Activated CD4-positive, alpha-beta T cell treated with anti-CD3 and anti-CD28 coated beads for 36 hours (primary cell): ENCODE results near the gene IFT74. TPM values are rescaled to one million over a fixed set of nuclear protein-coding genes. Genes with fewer than 3 reads are reported as not detected.
A peak's percentile ranks its signal among the peaks of the same experiment; 100 is the strongest.

Experiments used
- ATAC-seq: fragments of 200-7000 bp; cut with Tn5 transposase; one replicate; pipeline ENCODE4 v1.10.0; 2021; ENCODE audit warnings: mild to moderate bottlenecking, moderate library complexity
- CTCF ChIA-PET: fragments of 350-600 bp; sonication (Branson Sonifier 250); formaldehyde crosslinking; loops from one replicate; lab custom pipeline; 2021; ENCODE audit warnings: antibody characterized with exemption; lab: Charles Lee
- POLR2A ChIA-PET: fragments of 350-600 bp; sonication (Branson Sonifier 250); formaldehyde crosslinking; loops from one replicate; lab custom pipeline; 2021; ENCODE audit warnings: antibody characterized with exemption, inconsistent platforms; lab: Charles Lee
- DNase-seq: peaks from one replicate; pipeline ENCODE4 v3.0.0-alpha.2; 2020
- H3K27ac Mint-ChIP-seq: one replicate; pipeline ENCODE4 v1.8.0; 2021; ENCODE audit warnings: mixed read lengths
- H3K27me3 Mint-ChIP-seq: one replicate; pipeline ENCODE4 v1.8.0; 2021; ENCODE audit warnings: mixed read lengths
- H3K36me3 Mint-ChIP-seq: one replicate; pipeline ENCODE4 v1.8.0; 2021; ENCODE audit warnings: low read depth, mixed read lengths
- H3K4me1 Mint-ChIP-seq: one replicate; pipeline ENCODE4 v1.8.0; 2021; ENCODE audit warnings: mixed read lengths
- H3K4me3 Mint-ChIP-seq: one replicate; pipeline ENCODE4 v1.8.0; 2021; ENCODE audit warnings: mild to moderate bottlenecking, moderate library complexity, mixed read lengths
- H3K9me3 Mint-ChIP-seq: one replicate; pipeline ENCODE4 v1.8.0; 2021; ENCODE audit warnings: low read depth, mixed read lengths
- intact Hi-C, 2 experiments: fragments of 100-400 bp; cut with DNase I in 1 of 2; cut with micrococcal nuclease in 1 of 2; formaldehyde crosslinking; loops; one replicate each; pipeline versions ENCODE4 v1.14.2 to v1.15.1; 2022 to 2024; cut with DNase I, micrococcal nuclease
- total RNA-seq, 2 experiments: library from RNA; stranded (reverse); gene quantifications; one replicate each; pipeline ENCODE4 v1.2.3, GENCODE V29; 2021

IFT74 gene
- total RNA-seq, 2 experiments from 2014 or later: 10.5 to 11.6 TPM

GRCh38 chr9:26974927-26975326 is 18.7 kb downstream of the IFT74 start:
- ATAC-seq (no peak), DNase-seq (no peak)
- intact Hi-C loops: loop anchor here (1.0 to 5.0 kb wide), 2 partner anchors 53 to 231 kb away; no protein-coding TSS in a partner anchor
- Mint-ChIP-seq H3K27ac (no peak overlapping the region), H3K4me3 (no peak overlapping the region), H3K9me3 (no peaks in the 10 kb centered on the region), H3K27me3 (no peaks in the 10 kb centered on the region), H3K4me1 (no peaks in the 10 kb centered on the region), H3K36me3 (peaks cover under 1% of the 10 kb centered on the region)
- CTCF ChIA-PET: no interaction called here
- POLR2A ChIA-PET: no interaction called here

DNA sequence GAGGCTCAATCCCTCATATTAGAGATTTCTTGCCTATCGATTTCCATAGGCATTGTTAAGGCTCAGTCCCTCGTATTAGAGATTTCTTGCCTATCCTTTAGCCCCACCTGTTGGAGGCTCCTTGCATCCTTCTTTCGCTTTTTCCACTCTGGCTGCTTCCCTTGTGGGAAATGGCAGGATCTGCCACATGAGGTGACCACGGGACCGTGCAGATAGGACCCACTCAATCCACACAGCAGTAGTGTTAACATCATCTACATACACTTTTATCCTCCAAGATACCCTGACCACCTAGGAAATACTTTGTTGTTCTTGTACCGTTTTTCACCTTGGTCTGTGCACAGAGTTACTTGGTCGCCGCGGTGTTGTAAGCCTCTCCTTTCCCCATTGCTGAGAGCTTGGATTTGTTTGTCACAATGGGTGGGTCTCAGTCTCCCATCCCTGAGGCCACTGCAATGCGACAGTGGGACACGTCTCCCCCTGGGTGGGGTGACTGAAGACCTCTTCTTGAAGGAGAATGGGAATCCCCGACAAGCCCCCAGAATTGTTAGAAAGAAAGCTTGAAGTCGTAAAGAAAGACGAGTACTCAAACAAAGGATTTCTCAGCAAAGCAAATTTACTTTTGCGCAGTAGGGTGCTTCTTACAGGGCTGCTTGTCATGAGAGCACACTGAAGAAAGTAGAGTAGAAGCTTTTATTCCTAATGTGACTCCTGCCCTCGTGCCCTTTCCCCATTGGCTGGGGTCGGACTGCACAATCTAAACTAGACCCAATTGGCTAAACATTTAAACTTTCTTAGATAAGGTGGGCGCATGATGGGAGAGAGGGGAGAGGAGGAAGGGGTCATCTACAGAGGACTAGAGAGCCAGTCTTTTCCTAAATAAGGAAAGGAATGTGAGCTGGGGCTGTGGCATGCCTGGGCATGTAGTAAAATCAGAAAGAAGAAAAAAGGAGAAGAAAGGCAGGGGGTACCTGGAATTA is 19.8 kb downstream of the IFT74 start:
- POLR2A ChIA-PET: no interaction called here
- intact Hi-C loops: loop anchor here (1.0 kb wide), 1 partner anchor 232 kb away; no protein-coding TSS in a partner anchor
- Mint-ChIP-seq H3K4me1 (no peaks in the 10 kb centered on the region), H3K9me3 (no peaks in the 10 kb centered on the region), H3K4me3 (no peak overlapping the region), H3K27me3 (no peaks in the 10 kb centered on the region), H3K27ac (no peak overlapping the region), H3K36me3 (no peaks in the 10 kb centered on the region)
- CTCF ChIA-PET: interaction anchor here (0.7 to 1.2 kb wide), 2 partner anchors 9 to 218 kb away, joined by 3 to 4 read pairs; no protein-coding TSS in a partner anchor
- ATAC-seq (no peak), DNase-seq (peak; percentile 15)

DNA sequence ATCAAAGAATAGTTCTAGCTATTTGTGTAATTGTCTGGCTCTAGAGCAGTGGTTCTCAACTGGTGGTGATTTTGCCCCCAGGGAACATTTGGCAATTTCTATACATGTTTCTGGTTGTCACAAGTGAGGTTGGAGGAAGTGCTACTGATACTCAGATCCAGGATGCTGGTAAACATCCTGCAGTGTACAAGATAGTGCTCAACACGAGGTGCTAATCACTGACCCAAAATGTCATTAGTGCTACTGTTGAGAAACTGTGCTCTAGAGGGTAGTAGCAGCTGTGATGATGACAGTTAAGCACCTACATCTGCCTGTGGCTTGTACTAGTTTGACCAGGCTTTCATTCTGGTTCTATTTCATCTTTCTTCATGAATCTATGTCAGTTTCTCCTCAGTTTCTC is 27.1 kb downstream of the IFT74 start:
- Mint-ChIP-seq H3K9me3 (no peaks in the 10 kb centered on the region), H3K27ac (no peak overlapping the region), H3K27me3 (no peaks in the 10 kb centered on the region), H3K4me1 (no peaks in the 10 kb centered on the region), H3K36me3 (peaks cover 5% of the 10 kb centered on the region), H3K4me3 (no peak overlapping the region)
- ChIA-PET CTCF (interaction anchor here (0.6 to 0.9 kb wide), 2 partner anchors 10 to 250 kb away, joined by 3 read pairs; no protein-coding TSS in a partner anchor), POLR2A (no interaction called here)
- DNase-seq (no peak), ATAC-seq (no peak)
- intact Hi-C loops: no loop called here

- H3K27ac Mint-ChIP-seq: no peak overlapping the region
- H3K4me3 Mint-ChIP-seq: no peak overlapping the region
- DNase-seq: no peak
- POLR2A ChIA-PET: no interaction called here
- no peak for ATAC-seq
- H3K4me1 Mint-ChIP-seq: no peaks in the 10 kb centered on the region
- CTCF ChIA-PET: interaction anchor here (1.0 kb wide), 1 partner anchor 104 kb away, joined by 3 read pairs; no protein-coding TSS in a partner anchor
- H3K27me3 Mint-ChIP-seq: no peaks in the 10 kb centered on the region
- intact Hi-C loops: no loop called here
- H3K9me3 Mint-ChIP-seq: no peaks in the 10 kb centered on the region
- no peaks in the 10 kb centered on the region for H3K36me3 Mint-ChIP-seq
Observed at GRCh38 chr9:26995810-26996209, 39.6 kb downstream of the IFT74 start.

DNA sequence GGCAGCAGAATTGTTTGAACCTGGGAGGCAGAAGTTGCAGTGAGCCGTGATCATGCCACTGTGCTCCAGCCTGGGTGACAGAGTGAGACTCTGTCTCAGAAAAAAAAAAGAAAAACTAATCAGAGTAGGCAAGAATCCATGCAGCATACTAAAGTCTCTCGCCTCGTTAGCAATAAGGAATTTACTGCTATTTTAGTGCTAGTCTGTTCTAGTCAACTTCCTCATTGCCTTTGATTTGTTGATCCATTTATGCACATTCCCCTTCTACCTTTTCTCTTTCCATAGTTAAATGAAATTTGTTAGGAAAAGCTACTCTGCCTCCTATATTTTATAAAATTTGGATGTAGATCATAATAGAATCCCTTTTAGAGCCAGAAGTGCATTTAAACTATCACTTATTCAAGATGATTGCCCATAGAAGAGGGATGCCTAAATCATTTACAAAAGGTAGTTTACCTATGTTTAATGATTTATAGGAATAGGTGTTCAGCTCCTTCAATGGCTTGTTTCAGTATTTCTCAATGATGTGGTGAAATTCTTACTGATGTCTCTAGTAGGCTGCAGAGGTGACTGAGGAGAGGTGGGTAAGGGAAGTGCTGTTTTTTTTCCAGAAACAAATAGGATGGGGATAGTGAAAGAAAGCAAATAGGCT is 47.3 kb downstream of the IFT74 start:
- ChIA-PET CTCF (no interaction called here), POLR2A (no interaction called here)
- ATAC-seq (no peak), DNase-seq (no peak)
- Mint-ChIP-seq H3K36me3 (peaks cover 1% of the 10 kb centered on the region), H3K9me3 (no peaks in the 10 kb centered on the region), H3K4me3 (no peak overlapping the region), H3K27me3 (no peaks in the 10 kb centered on the region), H3K27ac (no peak overlapping the region), H3K4me1 (no peaks in the 10 kb centered on the region)
- intact Hi-C loops: no loop called here

DNA sequence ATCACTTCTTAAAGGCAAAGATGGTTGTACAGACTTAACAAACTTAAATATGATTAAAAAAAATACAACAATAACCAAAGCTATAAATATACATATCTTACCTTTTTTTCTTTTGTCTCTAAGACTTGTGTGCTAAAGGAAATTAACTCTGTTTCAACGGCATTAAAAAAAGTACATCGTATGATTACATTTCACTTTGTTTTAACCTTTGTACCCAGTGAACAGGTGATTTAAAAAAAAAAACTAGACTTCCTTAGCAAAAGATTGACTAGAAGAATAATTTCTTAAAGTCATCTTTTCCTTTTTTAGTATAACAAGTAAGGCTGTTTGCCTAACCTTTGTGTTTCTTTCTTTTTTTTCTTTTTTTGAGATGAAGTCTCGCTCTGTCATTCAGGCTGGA is 49.3 kb downstream of the IFT74 start, which contains the start of gene LRRC19:
Gene LRRC19 (minus strand): TSS at position 182 of the 400 bp plus-strand sequence. CDS start 5,978 bp downstream, outside the sequence.
- Mint-ChIP-seq H3K4me1 (no peaks in the 10 kb centered on the region), H3K27me3 (no peaks in the 10 kb centered on the region), H3K9me3 (no peaks in the 10 kb centered on the region), H3K27ac (no peak within 1 kb of the TSS), H3K36me3 (peaks cover 1% of the 10 kb centered on the region), H3K4me3 (no peak within 1 kb of the TSS)
- ATAC-seq (no peak), DNase-seq (no peak)
- intact Hi-C loops: no loop called here
- CTCF ChIA-PET: no interaction called here
- POLR2A ChIA-PET: no interaction called here

DNA sequence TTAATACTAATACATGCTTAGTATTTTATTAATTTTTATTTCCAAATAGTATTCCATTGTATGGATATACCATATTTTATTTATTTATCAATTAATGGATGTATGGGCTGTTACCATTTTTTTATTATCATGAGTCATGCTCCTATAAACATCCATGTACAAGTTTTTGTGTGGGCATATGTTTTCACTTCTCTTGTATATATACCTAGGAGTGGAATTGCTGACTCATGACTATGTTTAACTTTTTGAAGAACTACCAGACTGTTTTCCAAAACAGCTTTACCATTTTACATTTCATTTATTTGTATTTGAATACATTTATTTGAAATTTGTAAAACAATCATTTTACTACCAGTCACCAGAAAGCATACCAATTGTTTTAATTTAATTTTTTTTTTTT is 63.4 kb downstream of the IFT74 start:
- Mint-ChIP-seq H3K27ac (no peak overlapping the region), H3K27me3 (no peaks in the 10 kb centered on the region), H3K4me1 (no peaks in the 10 kb centered on the region), H3K9me3 (no peaks in the 10 kb centered on the region), H3K4me3 (no peak overlapping the region), H3K36me3 (peaks cover 31% of the 10 kb centered on the region)
- POLR2A ChIA-PET: interaction anchor here (0.7 kb wide), 1 partner anchor 357 kb away, joined by 13 read pairs; no protein-coding TSS in a partner anchor
- DNase-seq: no peak
- CTCF ChIA-PET: no interaction called here
- intact Hi-C loops: no loop called here
- ATAC-seq: no peak

DNA sequence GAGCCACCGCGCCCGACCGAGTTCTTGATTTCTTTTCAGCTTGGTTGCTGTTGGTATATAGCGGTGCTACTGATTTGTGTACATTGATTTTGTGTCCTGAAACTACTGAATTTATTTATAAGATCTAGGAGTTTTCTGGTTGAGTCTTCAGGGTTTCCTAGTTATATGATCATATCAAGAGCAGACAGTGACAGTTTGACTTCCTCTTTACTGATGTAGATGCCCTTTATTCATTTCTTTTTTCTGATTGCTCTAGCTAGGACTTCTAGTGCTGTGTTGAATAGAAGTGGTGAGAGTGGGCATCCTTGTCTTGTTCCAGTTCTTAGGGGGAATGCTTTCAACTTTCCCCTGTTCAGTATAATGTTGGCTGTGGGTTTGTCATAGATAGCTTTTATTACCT is 66.7 kb downstream of the IFT74 start:
- ChIA-PET CTCF (interaction anchor here (0.6 kb wide), 1 partner anchor 12 kb away, joined by 3 read pairs; no protein-coding TSS in a partner anchor), POLR2A (no interaction called here)
- H3K36me3 Mint-ChIP-seq: peaks cover 31% of the 10 kb centered on the region
- H3K4me1 Mint-ChIP-seq: no peaks in the 10 kb centered on the region
- no peak overlapping the region for H3K4me3 Mint-ChIP-seq
- DNase-seq (no peak), ATAC-seq (no peak)
- intact Hi-C loops: no loop called here
- H3K27me3 Mint-ChIP-seq: no peaks in the 10 kb centered on the region
- no peak overlapping the region for H3K27ac Mint-ChIP-seq
- no peaks in the 10 kb centered on the region for H3K9me3 Mint-ChIP-seq

- no peaks in the 10 kb centered on the region for H3K27me3 Mint-ChIP-seq
- POLR2A ChIA-PET: no interaction called here
Observed at GRCh38 chr9:27029186-27029585, 73.0 kb downstream of the IFT74 start.

DNA sequence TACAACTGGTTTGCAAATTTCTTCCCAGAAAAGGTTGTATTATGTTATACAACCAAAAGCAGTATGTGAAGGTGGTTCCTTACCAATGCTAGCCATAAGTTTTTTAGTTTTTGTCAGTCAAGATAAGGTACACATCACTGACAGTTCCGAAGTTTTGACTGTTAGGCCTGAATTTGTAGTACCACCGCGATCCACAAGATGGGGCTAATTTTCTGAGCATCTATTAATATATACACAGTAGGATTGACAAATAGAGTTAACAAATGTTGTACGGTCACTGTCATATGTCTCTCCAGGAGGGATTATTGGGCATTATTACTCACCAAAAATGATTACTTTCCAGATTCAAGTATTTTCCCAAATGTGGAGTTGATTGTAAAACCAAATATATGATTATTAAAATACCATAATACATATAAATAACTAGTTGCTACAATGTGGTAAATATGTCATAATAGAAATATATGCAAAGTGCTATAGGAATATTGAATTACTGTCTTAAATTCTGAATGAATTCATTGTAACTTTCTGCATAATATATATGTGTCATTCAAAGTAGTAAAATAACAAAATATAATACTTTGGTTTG is 77.7 kb downstream of the IFT74 start:
- Mint-ChIP-seq H3K36me3 (no peaks in the 10 kb centered on the region), H3K9me3 (no peaks in the 10 kb centered on the region), H3K27ac (no peak overlapping the region), H3K27me3 (no peaks in the 10 kb centered on the region), H3K4me3 (no peak overlapping the region), H3K4me1 (no peaks in the 10 kb centered on the region)
- POLR2A ChIA-PET: no interaction called here
- DNase-seq (peak; percentile 72), ATAC-seq (peak; percentile 55)
- intact Hi-C loops: loop anchor here (1.0 to 10.0 kb wide), 2 partner anchors 242 to 491 kb away; partner anchors contain the start of genes IFNK (in 1 of the 2) and MOB3B (in 1 of the 2)
- CTCF ChIA-PET: no interaction called here

More at GRCh38 chr9:27029186-27029585, 73.0 kb downstream of the IFT74 start:
- Mint-ChIP-seq H3K27ac (no peak overlapping the region), H3K4me3 (no peak overlapping the region), H3K9me3 (no peaks in the 10 kb centered on the region), H3K36me3 (peaks cover 6% of the 10 kb centered on the region), H3K4me1 (no peaks in the 10 kb centered on the region)
- ATAC-seq (no peak), DNase-seq (no peak)
- CTCF ChIA-PET: interaction anchor here (0.6 to 0.7 kb wide), 2 partner anchors 15 to 696 kb away, joined by 3 to 7 read pairs; no protein-coding TSS in a partner anchor
- intact Hi-C loops: no loop called here

DNA sequence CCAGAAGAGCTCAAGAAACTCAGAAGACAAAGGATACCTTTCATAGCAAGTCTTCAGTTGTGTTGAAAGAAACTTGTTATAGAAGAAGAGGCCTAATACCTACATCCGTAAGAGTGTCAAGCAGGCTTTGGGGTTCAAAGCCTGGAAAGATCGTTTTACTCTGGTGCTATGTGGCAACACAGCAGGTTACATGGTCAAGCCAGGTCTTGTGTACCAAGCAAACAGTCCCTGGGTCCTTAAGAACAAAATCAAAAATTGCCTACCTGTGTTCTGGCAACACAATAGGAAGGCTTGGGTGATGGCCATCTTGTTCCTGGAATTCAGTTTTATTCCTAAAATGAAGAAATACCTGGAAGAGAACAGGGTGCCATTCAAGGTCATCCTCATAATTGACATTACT is 81.3 kb downstream of the IFT74 start:
- Mint-ChIP-seq H3K4me1 (no peaks in the 10 kb centered on the region), H3K27ac (no peak overlapping the region), H3K27me3 (no peaks in the 10 kb centered on the region), H3K4me3 (no peak overlapping the region), H3K36me3 (no peaks in the 10 kb centered on the region), H3K9me3 (no peaks in the 10 kb centered on the region)
- POLR2A ChIA-PET: interaction anchor here (0.6 to 0.8 kb wide), 2 partner anchors 233 to 638 kb away, joined by 3 to 10 read pairs; no protein-coding TSS in a partner anchor
- CTCF ChIA-PET: interaction anchor here (0.8 to 1.4 kb wide), 2 partner anchors 237 to 239 kb away, joined by 3 to 4 read pairs; no protein-coding TSS in a partner anchor
- ATAC-seq (no peak), DNase-seq (no peak)
- intact Hi-C loops: loop anchor here in 1 of 2 experiments (10.0 kb wide), 1 partner anchor 487 kb away; the partner anchor contains the start of genes IFNK and MOB3B
